K562 (cell line): ENCODE results near the gene SLC4A5. TPM values are rescaled to one million over a fixed set of nuclear protein-coding genes. Genes with fewer than 3 reads are reported as not detected.

Source experiments
- ATAC-seq: fragments of 200-7000 bp; cut with Tn5 transposase; 3 replicates; pipeline ENCODE4 v1.9.1; 2020; ENCODE audit warnings: moderate library complexity
- BruUV-seq: library from RNA; stranded (reverse); fragments of 400-500 nt; replicated peaks from 2 replicates; lab custom pipeline; 2021; lab: Mats Ljungman, UMichigan
- CTCF ChIA-PET: fragments of 300-600 bp; formaldehyde crosslinking; extraction: SDS; loops from one replicate; lab custom pipeline; 2021; ENCODE audit warnings: low intra/inter-chr PET ratio; lab: Yijun Ruan, JAX
- POLR2A ChIA-PET: fragments of 300-600, 350-650 bp; sonication (Branson Sonifier 250); formaldehyde crosslinking; extraction: SDS; loops from one replicate; lab custom pipeline; 2021; ENCODE audit warnings: antibody characterized with exemption, inconsistent platforms; lab: Yijun Ruan, JAX
- DNase-seq, 4 experiments: peaks; one replicate each; pipeline versions ENCODE4 v3.0.0 to v3.0.0-alpha.2; 2011 to 2018; ENCODE audit warnings: low spot score in 3 of 4, mixed read lengths in 3 of 4; ENCODE audit errors: extremely low read depth in 1 of 4
- FAIRE-seq: peaks from 2 replicates; lab custom pipeline; 2011; peaks lifted over from hg19 to GRCh38; lab: Jason Lieb, UNC
- H2AFZ ChIP-seq: 2 replicates; pipeline ENCODE4 v1.6.0; 2011; ENCODE audit warnings: low read depth, low read length, control low read depth, inconsistent platforms
- H3K27ac ChIP-seq: fragments of 200-600 bp; 3 replicates; pipeline ENCODE4 v1.8.0; 2011; ENCODE audit warnings: low read depth, mild to moderate bottlenecking, control low read depth, inconsistent platforms, low read length, moderate library complexity, mixed read lengths; ENCODE audit errors: extremely low read depth
- H3K27me3 ChIP-seq, 2 experiments: fragments of 300-600 bp in 1 of 2; 2 replicates in 1 of 2; 3 replicates in 1 of 2; pipeline versions ENCODE4 v1.6.0 to v1.8.0; 2011; ENCODE audit warnings: inconsistent platforms in 2 of 2, low read length in 2 of 2, mild to moderate bottlenecking in 1 of 2, mixed read lengths in 1 of 2, moderate library complexity in 1 of 2; ENCODE audit not compliant: control insufficient read depth in 2 of 2, insufficient read depth in 2 of 2
- H3K36me3 ChIP-seq: fragments of 300-600 bp; 3 replicates; pipeline ENCODE4 v1.8.0; 2011; ENCODE audit warnings: mild to moderate bottlenecking, low read length, inconsistent platforms; ENCODE audit not compliant: control insufficient read depth, insufficient read depth
- H3K4me1 ChIP-seq, 2 experiments: fragments of 200-600 bp in 1 of 2; replicated peaks in 1 of 2; 2 replicates in 1 of 2; 3 replicates in 1 of 2; pipeline versions ENCODE4 v1.5.1 to v1.8.0; 2011; ENCODE audit warnings: inconsistent platforms in 2 of 2, low read length in 2 of 2, mild to moderate bottlenecking in 1 of 2, mixed read lengths in 1 of 2, moderate library complexity in 1 of 2; ENCODE audit not compliant: control insufficient read depth in 2 of 2, insufficient read depth in 2 of 2
- H3K4me2 ChIP-seq: 2 replicates; pipeline ENCODE4 v1.6.1; 2011; ENCODE audit warnings: low read length, control low read depth, inconsistent platforms, mixed read lengths; ENCODE audit not compliant: insufficient read depth
- H3K4me3 ChIP-seq: fragments of 200-600 bp; sonication (generic), shearing (Covaris generic); 2 replicates; pipeline ENCODE4 v1.5.1; 2016; ENCODE audit warnings: control low read depth, inconsistent platforms
- H3K79me2 ChIP-seq: fragments of 200-600 bp; 3 replicates; pipeline ENCODE4 v1.8.0; 2011; ENCODE audit warnings: low read length, inconsistent platforms; ENCODE audit not compliant: control insufficient read depth, insufficient read depth
- H3K9ac ChIP-seq, 2 experiments: 2 replicates each; pipeline versions ENCODE4 v1.6.0 to v1.6.1; 2011; ENCODE audit warnings: low read depth in 2 of 2, low read length in 2 of 2, control low read depth in 1 of 2, inconsistent platforms in 1 of 2, mild to moderate bottlenecking in 1 of 2, mixed read lengths in 1 of 2; ENCODE audit not compliant: insufficient read depth in 1 of 2
- H3K9me1 ChIP-seq: one replicate; pipeline ENCODE4 v1.6.0; 2011; ENCODE audit warnings: inconsistent platforms, mild to moderate bottlenecking, low read length, moderate library complexity; ENCODE audit not compliant: control insufficient read depth, insufficient read depth
- H3K9me3 ChIP-seq: replicated peaks from 2 replicates; pipeline ENCODE4 v1.5.1; 2011; ENCODE audit warnings: low read depth, low read length, inconsistent platforms; ENCODE audit not compliant: control insufficient read depth, insufficient read depth
- H4K20me1 ChIP-seq: replicated peaks from 2 replicates; pipeline ENCODE4 v1.6.1; 2011; ENCODE audit warnings: low read length, inconsistent platforms, mixed read lengths; ENCODE audit not compliant: control insufficient read depth, insufficient read depth
- CHAMP1 ChIP-seq: fragments of 450-650 bp; IDR thresholded peaks from 2 replicates; pipeline ENCODE4 v1.6.1; 2016; ENCODE audit warnings: mild to moderate bottlenecking
- CREB1 ChIP-seq, 2 experiments: sonication (generic) in 1 of 2; formaldehyde crosslinking in 1 of 2; IDR thresholded peaks; 2 replicates each; pipeline versions ENCODE4 v1.6.1 to v1.8.0; 2012 to 2022; ENCODE audit warnings: inconsistent platforms in 1 of 2, mild to moderate bottlenecking in 1 of 2, missing genetic modification reagents in 1 of 2, moderate library complexity in 1 of 2
- CREM ChIP-seq: IDR thresholded peaks from 2 replicates; pipeline ENCODE4 v1.6.1; 2014; ENCODE audit warnings: antibody characterized with exemption, low read depth
- GTF2A2 ChIP-seq: IDR thresholded peaks from 2 replicates; pipeline ENCODE4 v1.6.1; 2016; ENCODE audit warnings: mild to moderate bottlenecking, missing genetic modification characterization, missing compliant biosample characterization
- KDM2B ChIP-seq: fragments of 250-450 bp; sonication (Bioruptor Pico); IDR thresholded peaks from 2 replicates; pipeline ENCODE4 v1.8.0; 2021; ENCODE audit warnings: mild to moderate bottlenecking, moderate library complexity
- POLR2G ChIP-seq: fragments of 200-400 bp; formaldehyde crosslinking; IDR thresholded peaks from 2 replicates; pipeline ENCODE4 v1.6.1; 2017; ENCODE audit warnings: low read depth, mild to moderate bottlenecking, antibody characterized with exemption, low read length, moderate library complexity
- SMAD4 ChIP-seq: fragments of 250-450 bp; sonication (Bioruptor Pico); conservative IDR thresholded peaks from 2 replicates; pipeline ENCODE4 v1.8.0; 2021; ENCODE audit warnings: inconsistent platforms, mild to moderate bottlenecking, moderate library complexity
- STAT5A ChIP-seq: IDR thresholded peaks from 2 replicates; pipeline ENCODE4 v1.6.1; 2012; ENCODE audit warnings: low read length, inconsistent platforms, borderline replicate concordance
- XRCC4 ChIP-seq: IDR thresholded peaks from one replicate; pipeline ENCODE4 v1.6.1; 2011; ENCODE audit not compliant: insufficient read depth, insufficient read length; ENCODE audit errors: extremely low read depth
- ZNF518B ChIP-seq: fragments of 250-450 bp; sonication (Bioruptor Pico); IDR thresholded peaks from 2 replicates; pipeline ENCODE4 v1.5.0; 2021; ENCODE audit warnings: mild to moderate bottlenecking, moderate library complexity
- WGBS: fragments of 100-300 bp; shearing (Covaris generic); methylation state at CpG from one replicate; pipeline ENCODE4 v1.1.6; 2016; ENCODE audit warnings: low coverage, mixed read lengths; ENCODE audit not compliant: insufficient coverage; ENCODE audit errors: missing lambda C conversion rate; 5-methylcytosine and 5-hydroxymethylcytosine counted together
- in situ Hi-C: fragments of 300-500 bp; cut with MboI; formaldehyde crosslinking; loops from 4 replicates; pipeline ENCODE4 v1.15.0; 2018; ENCODE audit warnings: inconsistent platforms, mixed read lengths
- intact Hi-C: fragments of 100-400 bp; cut with micrococcal nuclease; formaldehyde crosslinking; loops from 2 replicates; pipeline ENCODE4 v1.14.2; 2022
- polyA plus RNA-seq, 8 experiments: library from polyadenylated mRNA; depleted of rRNA in 4 of 8; stranded (reverse) in 5 of 8; unstranded in 3 of 8; fragments of >200 nt; fragmentation: Nextera tagmentation in 2 of 8; fragmentation: Illumina TruSeq in 1 of 8; extraction: Ambion mirVana in 2 of 8; extraction: Trizol in 1 of 8; gene quantifications; 2 replicates each; pipeline versions ENCODE4 v1.2.1 to v1.2.3, GENCODE V29; 2011 to 2014; ENCODE audit warnings: inconsistent platforms in 1 of 8, missing spikeins in 1 of 8
- total RNA-seq, 7 experiments: library from RNA; depleted of rRNA in 6 of 7; stranded (reverse); fragments of >200 nt in 6 of 7; fragmentation: Illumina TruSeq in 2 of 7; extraction: Trizol in 2 of 7; gene quantifications; 2 replicates each; pipeline versions ENCODE4 v1.2.1 to v1.2.3, GENCODE V29; 2011 to 2021; ENCODE audit warnings: low replicate concordance in 1 of 7
- TF ChIP-seq, protein P1 (sequence below): fragments of 450-650 bp; formaldehyde crosslinking; IDR thresholded peaks from 2 replicates; pipeline ENCODE4 v1.4.0; 2022; ENCODE audit warnings: missing genetic modification characterization

The SLC4A5 gene
- total and polyA plus RNA-seq, 9 of the 15 experiments (the other 6 are each of a cell fraction or from before 2014, with no cell fraction given) = 0.03 to 0.77 (median 0.14) TPM; not detected in 1

GRCh38 chr2:74374509-74375205 is 31.4 kb upstream of the SLC4A5 start (continued):
- no peak for TF ChIP-seq SMAD4 (CRISPR knock-in tag)
- TF ChIP-seq XRCC4 = no peak
- TF ChIP-seq CREM = peak; percentile 67
- no peak for TF ChIP-seq STAT5A
- TF ChIP-seq POLR2G = no peak
- TF ChIP-seq GTF2A2 (tag) = no peak
- TF ChIP-seq CREB1 (IDR thresholded peaks at IDR 0.05) = 0 out of 2 replicates have a peak, but pooled peaks have one; percentile 21
- no peak for TF ChIP-seq CREB1 (CRISPR knock-in tag; IDR thresholded peaks at IDR 0.05)

GRCh38 chr2:74373985-74374384 is 30.8 kb upstream of the SLC4A5 start:
- POLR2A ChIA-PET = interaction anchor here (0.6 to 1.0 kb wide), 2 partner anchors 15 to 16 kb away, joined by 3 to 4 read pairs; no protein-coding TSS in a partner anchor
- in situ Hi-C loops = no loop called here

More at GRCh38 chr2:74373985-74374384, 30.8 kb upstream of the SLC4A5 start:
- TF ChIP-seq KDM2B (CRISPR knock-in tag) = no peak
- TF ChIP-seq, protein P1, sequence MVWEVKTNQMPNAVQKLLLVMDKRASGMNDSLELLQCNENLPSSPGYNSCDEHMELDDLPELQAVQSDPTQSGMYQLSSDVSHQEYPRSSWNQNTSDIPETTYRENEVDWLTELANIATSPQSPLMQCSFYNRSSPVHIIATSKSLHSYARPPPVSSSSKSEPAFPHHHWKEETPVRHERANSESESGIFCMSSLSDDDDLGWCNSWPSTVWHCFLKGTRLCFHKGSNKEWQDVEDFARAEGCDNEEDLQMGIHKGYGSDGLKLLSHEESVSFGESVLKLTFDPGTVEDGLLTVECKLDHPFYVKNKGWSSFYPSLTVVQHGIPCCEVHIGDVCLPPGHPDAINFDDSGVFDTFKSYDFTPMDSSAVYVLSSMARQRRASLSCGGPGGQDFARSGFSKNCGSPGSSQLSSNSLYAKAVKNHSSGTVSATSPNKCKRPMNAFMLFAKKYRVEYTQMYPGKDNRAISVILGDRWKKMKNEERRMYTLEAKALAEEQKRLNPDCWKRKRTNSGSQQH (CRISPR knock-in tag) = no peak
- no peak for TF ChIP-seq ZNF518B (CRISPR knock-in tag)
- TF ChIP-seq CHAMP1 = no peak
- Histone ChIP-seq H3K4me2 (no peak overlapping the region), H3K36me3 (peaks cover 33% of the 10 kb centered on the region; the same call in 2 of the 3 replicates), H3K9me3 (no peaks in the 10 kb centered on the region), H3K79me2 (no peaks in the 10 kb centered on the region), H3K27ac (no peak overlapping the region), H3K9ac (no peak overlapping the region), H3K4me1 (peaks cover 4 to 15% of the 10 kb centered on the region in 2 experiments; a peak in 3 of 5 replicates), H2AFZ (no peak overlapping the region), H3K4me3 (no peak overlapping the region), H4K20me1 (no peaks in the 10 kb centered on the region; the same call in 1 of the 2 replicates), H3K27me3 (no peaks in the 10 kb centered on the region), H3K9me1 (no peaks in the 10 kb centered on the region)
- 89% methylated on average over 8 of the region's 8 CpGs for WGBS
- DNase-seq (no peak), FAIRE-seq (no peak), ATAC-seq (no peak)
- CTCF ChIA-PET = no interaction called here
- no TSS peak for BruUV-seq
- intact Hi-C loops = no loop called here
